Progenitor cell of endocrine pancreas (in vitro differentiated cells): ENCODE results near the gene SLC25A39. TPM values are rescaled to one million over a fixed set of nuclear protein-coding genes. Genes with fewer than 3 reads are reported as not detected.

Experiments used
- DNase-seq: peaks from one replicate; pipeline ENCODE4 v3.0.0; 2021; ENCODE audit warnings: low spot score; ENCODE audit not compliant: unreplicated experiment
- H3K27ac Mint-ChIP-seq: 2 replicates; pipeline ENCODE4 v1.8.0; 2021; ENCODE audit warnings: mild to moderate bottlenecking, moderate library complexity, mixed read lengths
- H3K27me3 Mint-ChIP-seq: 2 replicates; pipeline ENCODE4 v1.8.0; 2021; ENCODE audit warnings: mixed read lengths
- H3K36me3 Mint-ChIP-seq: 2 replicates; pipeline ENCODE4 v1.8.0; 2022; ENCODE audit warnings: mixed read lengths; ENCODE audit not compliant: insufficient read depth
- H3K4me1 Mint-ChIP-seq: 2 replicates; pipeline ENCODE4 v1.8.0; 2021; ENCODE audit warnings: low read depth, mixed read lengths
- H3K4me3 Mint-ChIP-seq: 2 replicates; pipeline ENCODE4 v1.8.0; 2021; ENCODE audit warnings: low read depth, mild to moderate bottlenecking, moderate library complexity, mixed read lengths
- H3K9me3 Mint-ChIP-seq: 2 replicates; pipeline ENCODE4 v1.8.0; 2021; ENCODE audit warnings: low read depth, mixed read lengths
- CTCF ChIP-seq: fragments of 200-600 bp; sonication (generic); IDR thresholded peaks from one replicate; pipeline ENCODE4 v1.5.0; 2021; ENCODE audit warnings: antibody characterized with exemption, mild to moderate bottlenecking; ENCODE audit not compliant: unreplicated experiment
- total RNA-seq: library from RNA; stranded (reverse); gene quantifications from 2 replicates; pipeline ENCODE4 v1.2.1, GENCODE V29; 2021

Gene SLC25A39
- total RNA-seq, 1 donor from 2014 or later, result 139 TPM

GRCh38 chr17:44360826-44361225 is 36.2 kb upstream of the SLC25A39 start:
- no peaks in the 10 kb centered on the region for H3K9me3 Mint-ChIP-seq
- DNase-seq, result no peak
- H3K4me1 Mint-ChIP-seq, result peaks cover 15% of the 10 kb centered on the region
- H3K36me3 Mint-ChIP-seq, result peaks cover 1% of the 10 kb centered on the region
- H3K27ac Mint-ChIP-seq, result no peak overlapping the region
- no peak for TF ChIP-seq CTCF
- H3K27me3 Mint-ChIP-seq, result peaks cover 11% of the 10 kb centered on the region
- peak overlapping the region; percentile 41 for H3K4me3 Mint-ChIP-seq

DNA sequence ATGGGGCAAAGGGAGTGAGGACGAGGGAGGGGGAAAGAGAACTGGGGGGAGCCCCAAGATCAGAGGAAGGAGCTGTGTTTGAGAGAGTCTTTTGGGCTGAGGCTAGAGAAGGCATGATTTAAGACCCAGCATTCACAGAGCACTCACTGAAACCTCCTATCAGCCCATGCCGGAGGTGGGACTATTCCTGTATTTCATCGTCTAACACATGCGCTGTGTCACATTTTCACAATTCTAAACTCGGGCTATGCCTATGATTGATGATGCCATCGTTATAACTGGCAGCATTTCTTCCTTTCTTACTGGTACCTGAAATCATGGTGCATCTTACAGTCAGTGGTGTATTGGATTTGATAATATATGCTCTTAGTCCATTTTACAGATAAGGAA is 35.5 kb upstream of the SLC25A39 start:
- H3K4me1 Mint-ChIP-seq, result peaks cover 15% of the 10 kb centered on the region
- no peak overlapping the region for H3K4me3 Mint-ChIP-seq
- TF ChIP-seq CTCF, result no peak
- DNase-seq, result no peak
- H3K27ac Mint-ChIP-seq, result no peak overlapping the region
- H3K9me3 Mint-ChIP-seq, result no peaks in the 10 kb centered on the region
- peaks cover 6% of the 10 kb centered on the region for H3K27me3 Mint-ChIP-seq
- peaks cover 2% of the 10 kb centered on the region for H3K36me3 Mint-ChIP-seq

DNA sequence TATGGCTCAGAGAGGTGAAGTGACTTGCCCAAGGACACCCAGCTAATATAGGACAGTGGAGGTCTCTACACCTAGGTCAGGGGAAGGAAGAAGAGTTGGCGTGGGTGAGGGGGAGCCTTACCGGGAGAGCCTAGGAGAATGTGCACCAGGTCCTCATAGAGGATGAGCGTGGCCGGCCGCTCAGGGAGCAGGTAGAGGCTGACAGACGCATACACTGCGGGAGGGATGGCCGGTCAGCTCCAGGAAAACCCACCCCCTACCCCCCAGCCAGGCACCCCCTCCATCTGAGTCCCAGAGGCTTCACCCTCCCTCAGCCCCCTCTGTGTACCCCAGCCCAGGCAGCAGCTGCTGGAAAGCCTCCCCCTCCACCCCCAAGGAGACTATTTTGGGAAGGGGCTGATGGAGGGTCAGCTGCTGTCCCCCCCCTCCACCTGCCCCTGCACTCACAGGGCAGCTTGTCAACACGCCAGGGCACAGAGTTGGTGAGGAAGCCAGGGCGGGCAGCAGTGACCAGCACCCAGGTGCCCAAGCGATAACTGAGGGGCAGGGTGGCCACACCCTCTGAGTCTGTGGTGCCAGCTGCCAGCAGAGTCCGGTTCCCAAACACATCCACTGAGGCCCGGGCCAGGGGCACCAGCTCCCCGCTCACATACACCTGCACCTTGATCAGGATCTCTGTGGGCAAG is 35.0 kb upstream of the SLC25A39 start:
- H3K4me1 Mint-ChIP-seq, result peaks cover 15% of the 10 kb centered on the region
- H3K4me3 Mint-ChIP-seq, result no peak overlapping the region
- H3K27ac Mint-ChIP-seq, result no peak overlapping the region

DNA sequence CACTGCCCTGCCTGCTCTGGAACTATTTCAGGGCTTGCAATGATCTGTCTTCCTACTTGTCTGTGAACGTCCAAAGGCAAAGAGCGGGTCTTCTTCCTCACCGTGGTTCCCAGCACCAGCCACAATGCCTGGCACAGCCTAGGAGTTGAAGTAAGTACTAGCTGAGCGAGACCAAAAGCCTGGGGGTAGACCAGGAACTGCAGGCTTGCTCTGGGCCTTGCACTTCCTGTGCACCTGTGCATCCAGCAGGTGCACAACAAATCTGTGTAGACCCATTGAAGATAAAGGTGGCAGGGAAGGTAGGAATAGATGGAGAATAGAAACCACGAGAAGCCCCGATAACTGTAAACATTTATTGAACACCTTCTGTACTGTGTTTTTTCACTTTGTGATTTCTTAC is 34.4 kb upstream of the SLC25A39 start:
- no peak overlapping the region for H3K4me3 Mint-ChIP-seq
- DNase-seq, result no peak
- peaks cover 3% of the 10 kb centered on the region for H3K27me3 Mint-ChIP-seq
- H3K9me3 Mint-ChIP-seq, result no peaks in the 10 kb centered on the region
- no peak for TF ChIP-seq CTCF
- H3K27ac Mint-ChIP-seq, result no peak overlapping the region
- H3K4me1 Mint-ChIP-seq, result peaks cover 15% of the 10 kb centered on the region
- peaks cover 4% of the 10 kb centered on the region for H3K36me3 Mint-ChIP-seq

More for the DNA sequence above, 35.0 kb upstream of the SLC25A39 start:
- Mint-ChIP-seq H3K9me3 (no peaks in the 10 kb centered on the region), H3K36me3 (peaks cover 4% of the 10 kb centered on the region), H3K27me3 (peaks cover 3% of the 10 kb centered on the region)
- no peak for DNase-seq
- TF ChIP-seq CTCF, result no peak

GRCh38 chr17:44358066-44358465 is 33.4 kb upstream of the SLC25A39 start:
- no peak overlapping the region for H3K4me3 Mint-ChIP-seq
- DNase-seq, result no peak

More at GRCh38 chr17:44358066-44358465, 33.4 kb upstream of the SLC25A39 start:
- no peak for TF ChIP-seq CTCF
- no peak overlapping the region for H3K27ac Mint-ChIP-seq
- H3K4me1 Mint-ChIP-seq, result peaks cover 15% of the 10 kb centered on the region
- peaks cover 4% of the 10 kb centered on the region for H3K27me3 Mint-ChIP-seq
- no peaks in the 10 kb centered on the region for H3K9me3 Mint-ChIP-seq
- peaks cover 5% of the 10 kb centered on the region for H3K36me3 Mint-ChIP-seq
